GM20000 (cell line): ENCODE data around the gene GJA10.
"Not testable (repeated sequence)": the region's sequence is repeated elsewhere in the genome, so short reads cannot be mapped to it uniquely, and the experiment has no call there.

Source experiments
- DNase-seq: peaks from one replicate; pipeline ENCODE4 v3.0.0; 2012; ENCODE audit warnings: low spot score
- TF ChIP-seq, protein P1 (sequence below): IDR thresholded peaks from 2 replicates; pipeline ENCODE4 v1.5.1; 2012; ENCODE audit warnings: mild to moderate bottlenecking, control low read depth; ENCODE audit errors: extremely low read depth, missing control alignments

GJA10 gene

GRCh38 chr6:89894169-89894568, at the start of gene GJA10:
Gene GJA10, plus strand, starts transcription at chr6:89894469. Its CDS starts 0 bp downstream, at chr6:89894469.
- no peak for DNase-seq
- TF ChIP-seq, protein P1, sequence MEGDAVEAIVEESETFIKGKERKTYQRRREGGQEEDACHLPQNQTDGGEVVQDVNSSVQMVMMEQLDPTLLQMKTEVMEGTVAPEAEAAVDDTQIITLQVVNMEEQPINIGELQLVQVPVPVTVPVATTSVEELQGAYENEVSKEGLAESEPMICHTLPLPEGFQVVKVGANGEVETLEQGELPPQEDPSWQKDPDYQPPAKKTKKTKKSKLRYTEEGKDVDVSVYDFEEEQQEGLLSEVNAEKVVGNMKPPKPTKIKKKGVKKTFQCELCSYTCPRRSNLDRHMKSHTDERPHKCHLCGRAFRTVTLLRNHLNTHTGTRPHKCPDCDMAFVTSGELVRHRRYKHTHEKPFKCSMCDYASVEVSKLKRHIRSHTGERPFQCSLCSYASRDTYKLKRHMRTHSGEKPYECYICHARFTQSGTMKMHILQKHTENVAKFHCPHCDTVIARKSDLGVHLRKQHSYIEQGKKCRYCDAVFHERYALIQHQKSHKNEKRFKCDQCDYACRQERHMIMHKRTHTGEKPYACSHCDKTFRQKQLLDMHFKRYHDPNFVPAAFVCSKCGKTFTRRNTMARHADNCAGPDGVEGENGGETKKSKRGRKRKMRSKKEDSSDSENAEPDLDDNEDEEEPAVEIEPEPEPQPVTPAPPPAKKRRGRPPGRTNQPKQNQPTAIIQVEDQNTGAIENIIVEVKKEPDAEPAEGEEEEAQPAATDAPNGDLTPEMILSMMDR: no peak

DNA sequence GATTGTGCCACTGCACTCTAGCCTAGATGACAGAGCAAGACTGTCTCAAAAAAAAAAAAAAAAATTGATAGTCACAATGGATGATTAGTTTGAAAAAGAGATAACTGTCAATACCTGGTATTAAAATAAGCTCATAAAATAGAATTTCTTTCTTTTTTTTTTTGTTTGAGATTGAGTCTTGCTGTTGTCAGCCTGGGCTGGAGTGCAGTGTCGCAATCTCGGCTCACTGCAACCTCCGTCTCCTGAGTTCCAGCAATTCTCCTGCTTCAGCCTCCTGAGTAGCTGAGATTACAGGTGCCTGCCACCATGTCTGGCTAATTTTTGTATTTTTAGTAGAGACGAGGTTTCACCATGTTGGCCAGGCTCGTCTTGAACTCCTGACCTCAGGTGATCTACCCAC, 46.8 kb upstream of the GJA10 start:
- DNase-seq: not testable (repeated sequence)

DNA sequence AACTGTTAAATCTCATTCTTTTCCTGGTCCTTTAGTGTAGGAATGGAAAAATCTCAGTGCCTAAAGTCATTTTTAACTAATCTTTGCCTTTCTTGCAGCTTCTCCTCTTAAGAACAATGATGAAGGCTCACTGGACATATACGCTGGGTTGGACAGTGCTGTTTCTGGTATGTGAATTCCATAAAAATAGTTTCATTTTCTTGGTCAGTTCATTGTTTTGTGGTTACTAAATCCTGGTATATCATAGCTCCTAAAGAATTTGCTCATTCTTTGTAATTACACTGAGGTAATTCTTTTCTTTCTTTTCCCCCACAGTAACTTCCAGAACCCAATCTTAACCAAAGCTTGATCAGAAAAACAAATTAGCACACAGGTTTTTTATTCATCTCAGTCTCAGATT, 41.2 kb upstream of the GJA10 start:
- no peak for DNase-seq
- TF ChIP-seq, protein P1: no peak

GRCh38 chr6:89858041-89858440, 36.2 kb upstream of the GJA10 start:
- TF ChIP-seq, protein P1: no peak
- DNase-seq: no peak

DNA sequence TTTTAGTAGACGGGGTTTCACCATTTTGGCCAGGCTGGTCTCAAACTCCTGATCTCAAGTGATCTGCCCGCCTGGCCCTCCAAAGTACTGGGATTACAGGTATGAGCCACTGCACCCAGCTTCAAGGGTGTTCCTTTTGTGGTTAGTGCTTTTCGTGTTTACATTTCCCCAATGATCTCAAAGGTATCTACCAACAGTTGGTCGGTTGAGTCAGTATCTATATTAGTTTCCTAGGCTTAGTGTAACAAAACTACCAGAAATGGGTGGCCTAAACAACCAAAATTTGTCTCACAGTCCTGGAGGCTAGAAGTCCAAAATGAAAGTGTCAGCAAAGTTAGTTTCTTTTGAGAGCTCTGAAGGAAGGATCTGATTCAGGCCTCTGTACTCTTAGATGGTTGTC, 34.5 kb upstream of the GJA10 start:
- TF ChIP-seq, protein P1: no peak
- peak; percentile 36 for DNase-seq

- DNase-seq: peak; percentile 28
- TF ChIP-seq, protein P1: no peak
These were observed 32.0 kb upstream of the GJA10 start for GRCh38 chr6:89862273-89862672.

- TF ChIP-seq, protein P1: no peak
- no peak for DNase-seq
These were observed 31.6 kb upstream of the GJA10 start for GRCh38 chr6:89862698-89863097.

GRCh38 chr6:89866024-89866678, 28.1 kb upstream of the GJA10 start:
- TF ChIP-seq, protein P1: no peak

More at GRCh38 chr6:89866024-89866678, 28.1 kb upstream of the GJA10 start:
- DNase-seq: no peak
